Colonic mucosa (tissue), 4 donors: ENCODE results near the gene TMEM94. TPM values are rescaled to one million over a fixed set of nuclear protein-coding genes. Genes with fewer than 3 reads are reported as not detected.

Experiments
- DNase-seq: peaks from one replicate; pipeline ENCODE4 v3.0.0-alpha.2; 2020
- H3K27ac ChIP-seq: fragments of 200-600 bp; one replicate; pipeline ENCODE4 v1.8.0; 2021
- H3K27me3 ChIP-seq: fragments of 200-600 bp; one replicate; pipeline ENCODE4 v1.8.0; 2021
- H3K36me3 ChIP-seq: fragments of 200-600 bp; one replicate; pipeline ENCODE4 v1.8.0; 2021
- H3K4me1 ChIP-seq: fragments of 200-600 bp; one replicate; pipeline ENCODE4 v1.8.0; 2021; ENCODE audit warnings: mild to moderate bottlenecking
- H3K4me3 ChIP-seq: fragments of 200-600 bp; one replicate; pipeline ENCODE4 v1.8.0; 2021
- H3K9ac ChIP-seq, 2 donors: one replicate each; pipeline ENCODE4 v1.7.0; 2013; ENCODE audit warnings: control low read depth in 2 of 2, low read depth in 2 of 2, low read length in 2 of 2
- H3K9me3 ChIP-seq: fragments of 200-600 bp; one replicate; pipeline ENCODE4 v1.8.0; 2021
- intact Hi-C: fragments of 100-400 bp; cut with DNase I; formaldehyde crosslinking; loops from one replicate; pipeline ENCODE4 v1.14.1; 2022
- total RNA-seq, 2 donors: library from RNA; stranded (reverse); fragmentation: NEBNext Ultra II Directional in 1 of 2; extraction: Animal tissue kit (Norgen Biotek cat#: 25700) in 1 of 2; gene quantifications; one replicate each; pipeline ENCODE4 v1.2.1, GENCODE V29; 2021
- TF ChIP-seq, protein P1 (sequence below): fragments of 200-600 bp; IDR thresholded peaks from one replicate; pipeline ENCODE4 v1.8.0; 2022; ENCODE audit warnings: antibody characterized with exemption, mild to moderate bottlenecking
- donor health status: healthy.
- donor health status: DM: no; HTN: no; CAD: no.
- donor health status: DM: no; HTN: no; CAD: no.

Gene TMEM94
- total RNA-seq, 2 donors from 2014 or later: 88.3 to 95.7 TPM

DNA sequence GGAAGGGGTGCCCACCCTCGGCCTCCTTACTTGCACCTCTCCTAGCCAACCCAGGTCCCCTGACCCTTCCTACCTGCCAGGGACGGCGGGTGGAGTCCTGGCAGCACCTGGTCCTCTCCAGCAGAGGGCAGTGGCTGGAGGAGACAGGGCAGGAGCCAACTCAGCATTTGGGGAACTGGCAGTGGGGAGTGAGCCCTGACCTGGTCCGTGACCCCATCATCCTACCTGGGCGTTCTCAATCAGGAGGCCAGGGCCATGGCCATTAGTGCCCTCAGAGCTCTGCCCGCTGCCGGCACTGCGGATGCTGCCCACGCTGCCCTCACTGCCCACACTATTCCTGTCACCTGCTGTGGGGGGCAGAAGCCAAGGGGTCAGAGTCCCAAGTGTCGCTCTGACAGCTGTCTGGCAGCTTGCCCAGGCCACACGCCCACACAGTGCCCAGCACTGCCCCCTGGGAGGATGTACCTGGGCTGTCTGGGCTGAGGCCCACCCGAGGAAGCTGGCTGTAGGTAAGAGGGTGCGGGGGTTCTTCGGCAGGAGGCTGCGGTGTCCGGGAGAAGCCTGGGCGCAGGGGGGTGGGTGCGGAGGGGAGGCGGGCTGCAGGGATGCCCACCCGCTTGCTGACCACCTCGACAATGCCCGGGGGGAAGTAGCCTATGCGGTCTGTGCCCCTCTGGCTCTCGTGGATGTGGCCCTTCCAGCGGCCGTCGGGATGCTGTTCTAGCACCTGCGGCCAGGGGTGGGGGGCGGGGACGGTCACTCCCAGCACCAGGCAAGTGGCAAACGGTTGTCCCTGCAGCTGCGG, 48.1 kb downstream of the TMEM94 start:
- H3K9me3 ChIP-seq: no peaks in the 10 kb centered on the region
- peak; percentile 55 for DNase-seq
- H3K4me3 ChIP-seq: no peak overlapping the region
- TF ChIP-seq, protein P1, sequence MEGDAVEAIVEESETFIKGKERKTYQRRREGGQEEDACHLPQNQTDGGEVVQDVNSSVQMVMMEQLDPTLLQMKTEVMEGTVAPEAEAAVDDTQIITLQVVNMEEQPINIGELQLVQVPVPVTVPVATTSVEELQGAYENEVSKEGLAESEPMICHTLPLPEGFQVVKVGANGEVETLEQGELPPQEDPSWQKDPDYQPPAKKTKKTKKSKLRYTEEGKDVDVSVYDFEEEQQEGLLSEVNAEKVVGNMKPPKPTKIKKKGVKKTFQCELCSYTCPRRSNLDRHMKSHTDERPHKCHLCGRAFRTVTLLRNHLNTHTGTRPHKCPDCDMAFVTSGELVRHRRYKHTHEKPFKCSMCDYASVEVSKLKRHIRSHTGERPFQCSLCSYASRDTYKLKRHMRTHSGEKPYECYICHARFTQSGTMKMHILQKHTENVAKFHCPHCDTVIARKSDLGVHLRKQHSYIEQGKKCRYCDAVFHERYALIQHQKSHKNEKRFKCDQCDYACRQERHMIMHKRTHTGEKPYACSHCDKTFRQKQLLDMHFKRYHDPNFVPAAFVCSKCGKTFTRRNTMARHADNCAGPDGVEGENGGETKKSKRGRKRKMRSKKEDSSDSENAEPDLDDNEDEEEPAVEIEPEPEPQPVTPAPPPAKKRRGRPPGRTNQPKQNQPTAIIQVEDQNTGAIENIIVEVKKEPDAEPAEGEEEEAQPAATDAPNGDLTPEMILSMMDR: peak; percentile 61
- intact Hi-C loops: no loop called here
- no peaks in the 10 kb centered on the region for H3K27me3 ChIP-seq
- H3K4me1 ChIP-seq: no peaks in the 10 kb centered on the region
- no peak overlapping the region for H3K27ac ChIP-seq
- H3K9ac ChIP-seq: no peak overlapping the region
- no peaks in the 10 kb centered on the region for H3K36me3 ChIP-seq

DNA sequence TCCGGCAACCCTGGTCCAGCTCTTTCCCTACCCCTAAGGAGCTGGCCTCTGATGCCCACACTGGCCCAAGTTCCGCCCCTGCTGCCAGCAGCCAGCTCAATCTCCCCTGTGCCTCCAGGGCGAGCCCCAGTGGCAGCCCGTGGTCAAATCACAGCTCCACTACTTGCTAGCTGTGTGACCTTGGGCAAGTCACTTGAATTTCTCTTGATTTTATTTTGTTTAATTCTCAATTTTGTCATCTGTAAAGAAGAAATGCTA, 48.6 kb downstream of the TMEM94 start:
- Histone ChIP-seq H3K27me3 (no peaks in the 10 kb centered on the region), H3K9me3 (no peaks in the 10 kb centered on the region), H3K9ac (no peak overlapping the region), H3K4me1 (no peaks in the 10 kb centered on the region), H3K4me3 (no peak overlapping the region), H3K27ac (no peak overlapping the region), H3K36me3 (no peaks in the 10 kb centered on the region)
- DNase-seq: no peak
- intact Hi-C loops: no loop called here
- TF ChIP-seq, protein P1: no peak

DNA sequence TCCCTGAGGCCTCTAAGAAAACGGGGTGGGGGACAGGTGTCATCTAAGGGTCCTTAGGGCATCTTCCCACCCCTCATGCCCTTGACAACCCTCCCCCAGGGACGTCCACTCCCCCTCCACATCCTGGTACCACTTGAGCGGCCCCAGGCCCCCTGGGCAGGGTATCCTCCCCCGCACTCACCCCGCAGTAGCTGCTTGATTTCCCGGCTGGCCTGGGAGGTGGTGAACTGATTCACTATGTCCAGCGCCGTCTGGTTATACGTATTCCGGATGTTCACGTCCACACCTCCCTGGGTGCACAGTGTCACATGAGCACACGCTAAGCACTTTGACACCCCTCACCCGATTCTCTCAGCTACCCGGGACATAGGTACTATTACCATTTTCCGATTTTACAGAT, 49.2 kb downstream of the TMEM94 start:
- Histone ChIP-seq H3K4me1 (no peaks in the 10 kb centered on the region), H3K4me3 (no peak overlapping the region), H3K27me3 (no peaks in the 10 kb centered on the region), H3K27ac (no peak overlapping the region), H3K9me3 (no peaks in the 10 kb centered on the region), H3K36me3 (no peaks in the 10 kb centered on the region), H3K9ac (no peak overlapping the region)
- intact Hi-C loops: no loop called here
- DNase-seq: no peak
- TF ChIP-seq, protein P1: no peak

DNA sequence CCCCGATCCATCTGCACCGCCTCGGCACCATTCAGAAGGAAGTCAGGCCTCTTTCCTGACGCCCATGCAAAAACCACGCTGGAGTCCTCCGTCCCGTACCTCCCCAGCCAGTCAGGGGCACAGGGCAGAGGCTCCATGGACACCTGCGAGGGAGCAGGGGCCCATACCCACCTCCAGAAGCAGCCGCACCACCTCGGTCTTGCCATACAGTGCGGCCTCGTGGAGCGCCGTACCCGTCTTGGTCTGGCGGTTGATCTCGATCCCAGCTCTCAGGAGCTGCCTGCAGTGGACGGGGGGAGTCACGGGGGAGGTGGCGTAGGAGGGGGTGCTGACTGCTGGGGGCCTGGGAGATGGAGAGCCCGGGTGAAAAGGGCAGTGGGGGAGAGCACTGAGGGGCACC, 49.7 kb downstream of the TMEM94 start:
- no peaks in the 10 kb centered on the region for H3K27me3 ChIP-seq
- H3K9ac ChIP-seq: no peak overlapping the region
- DNase-seq: no peak
- no peak overlapping the region for H3K27ac ChIP-seq
- TF ChIP-seq, protein P1: no peak
- intact Hi-C loops: no loop called here
- no peaks in the 10 kb centered on the region for H3K36me3 ChIP-seq
- no peaks in the 10 kb centered on the region for H3K4me1 ChIP-seq
- no peaks in the 10 kb centered on the region for H3K9me3 ChIP-seq
- no peak overlapping the region for H3K4me3 ChIP-seq

DNA sequence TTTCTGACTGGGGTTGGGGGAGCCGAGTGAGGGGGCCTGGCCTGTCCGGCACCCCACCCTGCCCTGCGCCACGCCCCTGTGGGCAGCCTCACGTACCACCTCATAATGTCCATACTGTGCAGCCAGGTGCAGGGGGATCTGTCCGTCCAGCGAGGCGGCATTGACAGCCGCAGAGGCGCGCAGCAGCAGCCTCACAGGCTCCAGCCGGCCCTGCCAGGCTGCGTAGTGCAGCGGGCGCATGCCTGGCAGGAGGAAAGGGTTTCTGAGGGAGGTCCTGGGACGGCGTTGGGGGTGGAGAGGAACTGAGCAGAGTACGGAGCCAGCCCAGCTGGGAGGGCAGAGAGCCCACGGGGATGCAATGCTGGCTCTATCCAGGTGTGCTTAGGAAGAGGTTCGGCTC, 50.5 kb downstream of the TMEM94 start:
- no peaks in the 10 kb centered on the region for H3K9me3 ChIP-seq
- H3K4me3 ChIP-seq: no peak overlapping the region
- DNase-seq: no peak
- no peaks in the 10 kb centered on the region for H3K36me3 ChIP-seq
- peak overlapping the region in 1 of 2 donors; percentile 24 for H3K9ac ChIP-seq
- intact Hi-C loops: no loop called here
- no peak overlapping the region for H3K27ac ChIP-seq
- H3K4me1 ChIP-seq: peaks cover 3% of the 10 kb centered on the region
- TF ChIP-seq, protein P1: no peak
- no peaks in the 10 kb centered on the region for H3K27me3 ChIP-seq
